ENCODE results near the gene PPP1R2B.

PPP1R2B gene

GRCh38 chr5:156865427-156865826 lies 15.3 kb downstream of the PPP1R2B start:
- no peak overlapping the region for H3K4me3 ChIP-seq (ENCODE audit: insufficient read depth, low read depth, low read length)
- no peak overlapping the region for H3K27ac ChIP-seq (ENCODE audit: insufficient read depth, low read depth, low read length, poor library complexity, severe bottlenecking)
- H3K9me3 ChIP-seq (ENCODE audit: control insufficient read depth, low read length) = no peaks in the 10 kb centered on the region
- H3K4me1 ChIP-seq (ENCODE audit: control insufficient read depth, insufficient read depth, low read length) = no peaks in the 10 kb centered on the region
- H3K27me3 ChIP-seq (ENCODE audit: control insufficient read depth, insufficient read depth, low read length, poor library complexity, severe bottlenecking) = no peaks in the 10 kb centered on the region
- H3K36me3 ChIP-seq (ENCODE audit: control insufficient read depth, insufficient read depth, low read length) = no peaks in the 10 kb centered on the region

- no peaks in the 10 kb centered on the region for H3K27me3 ChIP-seq (ENCODE audit: control insufficient read depth, insufficient read depth, low read length, poor library complexity, severe bottlenecking)
- WGBS, 2 experiments = 93 to 96% methylated on average over 1 of the region's 1 CpG
- H3K36me3 ChIP-seq (ENCODE audit: control insufficient read depth, insufficient read depth, low read length) = no peaks in the 10 kb centered on the region
- H3K27ac ChIP-seq (ENCODE audit: insufficient read depth, low read depth, low read length, poor library complexity, severe bottlenecking) = no peak overlapping the region
- H3K4me3 ChIP-seq (ENCODE audit: insufficient read depth, low read depth, low read length) = no peak overlapping the region
- no peaks in the 10 kb centered on the region for H3K9me3 ChIP-seq (ENCODE audit: control insufficient read depth, low read length)
- no peaks in the 10 kb centered on the region for H3K4me1 ChIP-seq (ENCODE audit: control insufficient read depth, insufficient read depth, low read length)
These were observed 20.4 kb downstream of the PPP1R2B start for GRCh38 chr5:156870498-156870839.

GRCh38 chr5:156871212-156871611 lies 21.1 kb downstream of the PPP1R2B start:
- Histone ChIP-seq H3K36me3 (ENCODE audit: control insufficient read depth, insufficient read depth, low read length) (no peaks in the 10 kb centered on the region), H3K9me3 (ENCODE audit: control insufficient read depth, low read length) (no peaks in the 10 kb centered on the region), H3K27me3 (ENCODE audit: control insufficient read depth, insufficient read depth, low read length, poor library complexity, severe bottlenecking) (no peaks in the 10 kb centered on the region), H3K4me3 (ENCODE audit: insufficient read depth, low read depth, low read length) (no peak overlapping the region), H3K27ac (ENCODE audit: insufficient read depth, low read depth, low read length, poor library complexity, severe bottlenecking) (no peak overlapping the region), H3K4me1 (ENCODE audit: control insufficient read depth, insufficient read depth, low read length) (no peaks in the 10 kb centered on the region)
- WGBS, 2 experiments = 88 to 95% methylated on average over 1 of the region's 1 CpG

GRCh38 chr5:156879665-156880285 lies 29.7 kb downstream of the PPP1R2B start:
- Histone ChIP-seq H3K27ac (ENCODE audit: insufficient read depth, low read depth, low read length, poor library complexity, severe bottlenecking) (no peak overlapping the region), H3K9me3 (ENCODE audit: control insufficient read depth, low read length) (no peaks in the 10 kb centered on the region), H3K4me3 (ENCODE audit: insufficient read depth, low read depth, low read length) (no peak overlapping the region), H3K4me1 (ENCODE audit: control insufficient read depth, insufficient read depth, low read length) (no peaks in the 10 kb centered on the region), H3K27me3 (ENCODE audit: control insufficient read depth, insufficient read depth, low read length, poor library complexity, severe bottlenecking) (no peaks in the 10 kb centered on the region), H3K36me3 (ENCODE audit: control insufficient read depth, insufficient read depth, low read length) (no peaks in the 10 kb centered on the region)
- 89% methylated on average over 3 of the region's 3 CpGs for WGBS, 2 experiments

GRCh38 chr5:156883316-156883875 lies 33.3 kb downstream of the PPP1R2B start:
- Histone ChIP-seq H3K4me1 (ENCODE audit: control insufficient read depth, insufficient read depth, low read length) (no peaks in the 10 kb centered on the region), H3K27me3 (ENCODE audit: control insufficient read depth, insufficient read depth, low read length, poor library complexity, severe bottlenecking) (no peaks in the 10 kb centered on the region), H3K4me3 (ENCODE audit: insufficient read depth, low read depth, low read length) (no peak overlapping the region), H3K27ac (ENCODE audit: insufficient read depth, low read depth, low read length, poor library complexity, severe bottlenecking) (no peak overlapping the region), H3K36me3 (ENCODE audit: control insufficient read depth, insufficient read depth, low read length) (no peaks in the 10 kb centered on the region), H3K9me3 (ENCODE audit: control insufficient read depth, low read length) (no peaks in the 10 kb centered on the region)
- WGBS, 2 experiments = 81 to 83% methylated on average over 3 of the region's 3 CpGs

GRCh38 chr5:156888520-156888919 lies 38.4 kb downstream of the PPP1R2B start:
- H3K4me1 ChIP-seq (ENCODE audit: control insufficient read depth, insufficient read depth, low read length) = no peaks in the 10 kb centered on the region
- H3K9me3 ChIP-seq (ENCODE audit: control insufficient read depth, low read length) = no peaks in the 10 kb centered on the region
- WGBS, 2 experiments = 96 to 98% methylated on average over 2 of the region's 2 CpGs
- no peaks in the 10 kb centered on the region for H3K27me3 ChIP-seq (ENCODE audit: control insufficient read depth, insufficient read depth, low read length, poor library complexity, severe bottlenecking)
- no peak overlapping the region for H3K27ac ChIP-seq (ENCODE audit: insufficient read depth, low read depth, low read length, poor library complexity, severe bottlenecking)
- no peaks in the 10 kb centered on the region for H3K36me3 ChIP-seq (ENCODE audit: control insufficient read depth, insufficient read depth, low read length)
- no peak overlapping the region for H3K4me3 ChIP-seq (ENCODE audit: insufficient read depth, low read depth, low read length)

- Histone ChIP-seq H3K27ac (ENCODE audit: insufficient read depth, low read depth, low read length, poor library complexity, severe bottlenecking) (no peak overlapping the region), H3K9me3 (ENCODE audit: control insufficient read depth, low read length) (no peaks in the 10 kb centered on the region), H3K36me3 (ENCODE audit: control insufficient read depth, insufficient read depth, low read length) (no peaks in the 10 kb centered on the region), H3K4me3 (ENCODE audit: insufficient read depth, low read depth, low read length) (no peak overlapping the region), H3K4me1 (ENCODE audit: control insufficient read depth, insufficient read depth, low read length) (no peaks in the 10 kb centered on the region), H3K27me3 (ENCODE audit: control insufficient read depth, insufficient read depth, low read length, poor library complexity, severe bottlenecking) (no peaks in the 10 kb centered on the region)
- WGBS, 2 experiments = 84 to 91% methylated on average over 1 of the region's 1 CpG
These were observed 42.1 kb downstream of the PPP1R2B start for GRCh38 chr5:156892223-156892622.

- Histone ChIP-seq H3K27ac (ENCODE audit: insufficient read depth, low read depth, low read length, poor library complexity, severe bottlenecking) (no peak overlapping the region), H3K9me3 (ENCODE audit: control insufficient read depth, low read length) (no peaks in the 10 kb centered on the region), H3K27me3 (ENCODE audit: control insufficient read depth, insufficient read depth, low read length, poor library complexity, severe bottlenecking) (no peaks in the 10 kb centered on the region), H3K36me3 (ENCODE audit: control insufficient read depth, insufficient read depth, low read length) (no peaks in the 10 kb centered on the region), H3K4me1 (ENCODE audit: control insufficient read depth, insufficient read depth, low read length) (no peaks in the 10 kb centered on the region), H3K4me3 (ENCODE audit: insufficient read depth, low read depth, low read length) (no peak overlapping the region)
- 90 to 98% methylated on average over 4 of the region's 4 CpGs for WGBS, 2 experiments
These were observed 42.8 kb downstream of the PPP1R2B start for GRCh38 chr5:156892864-156893263.

- H3K4me1 ChIP-seq (ENCODE audit: control insufficient read depth, insufficient read depth, low read length) = no peaks in the 10 kb centered on the region
- H3K27me3 ChIP-seq (ENCODE audit: control insufficient read depth, insufficient read depth, low read length, poor library complexity, severe bottlenecking) = no peaks in the 10 kb centered on the region
- H3K9me3 ChIP-seq (ENCODE audit: control insufficient read depth, low read length) = no peaks in the 10 kb centered on the region
- no peaks in the 10 kb centered on the region for H3K36me3 ChIP-seq (ENCODE audit: control insufficient read depth, insufficient read depth, low read length)
- no peak overlapping the region for H3K27ac ChIP-seq (ENCODE audit: insufficient read depth, low read depth, low read length, poor library complexity, severe bottlenecking)
- H3K4me3 ChIP-seq (ENCODE audit: insufficient read depth, low read depth, low read length) = no peak overlapping the region
- WGBS, 2 experiments = 85 to 92% methylated on average over 1 of the region's 1 CpG
These were observed 43.4 kb downstream of the PPP1R2B start for GRCh38 chr5:156893517-156893916.

- no peaks in the 10 kb centered on the region for H3K4me1 ChIP-seq (ENCODE audit: control insufficient read depth, insufficient read depth, low read length)
- H3K36me3 ChIP-seq (ENCODE audit: control insufficient read depth, insufficient read depth, low read length) = no peaks in the 10 kb centered on the region
- no peaks in the 10 kb centered on the region for H3K27me3 ChIP-seq (ENCODE audit: control insufficient read depth, insufficient read depth, low read length, poor library complexity, severe bottlenecking)
- no peak overlapping the region for H3K27ac ChIP-seq (ENCODE audit: insufficient read depth, low read depth, low read length, poor library complexity, severe bottlenecking)
- no peak overlapping the region for H3K4me3 ChIP-seq (ENCODE audit: insufficient read depth, low read depth, low read length)
- 83 to 85% methylated on average over 7 of the region's 7 CpGs for WGBS, 2 experiments
- H3K9me3 ChIP-seq (ENCODE audit: control insufficient read depth, low read length) = no peaks in the 10 kb centered on the region
These were observed 46.5 kb downstream of the PPP1R2B start for GRCh38 chr5:156896546-156896945.

All from ectodermal cell (in vitro differentiated cells).